HepG2 (cell line): ENCODE data around the gene HAT1. TPM values are rescaled to one million over a fixed set of nuclear protein-coding genes. Genes with fewer than 3 reads are reported as not detected.
A peak's percentile ranks its signal among the peaks of the same experiment; 100 is the strongest.

Experiments
- CCDC6 ChIP-seq: sonication (generic); formaldehyde crosslinking; IDR thresholded peaks from 2 replicates; pipeline ENCODE4 v1.8.1; 2022; ENCODE audit warnings: mild to moderate bottlenecking, missing genetic modification reagents, moderate library complexity
- GATAD1 ChIP-seq: IDR thresholded peaks from 2 replicates; pipeline ENCODE4 v1.6.1; 2016; ENCODE audit warnings: missing genetic modification reagents, missing compliant biosample characterization
- HMG20B ChIP-seq: conservative IDR thresholded peaks from 2 replicates; pipeline ENCODE4 v1.6.1; 2016; ENCODE audit warnings: missing genetic modification reagents, missing compliant biosample characterization
- HOXA3 ChIP-seq: sonication (generic); formaldehyde crosslinking; IDR thresholded peaks from 2 replicates; pipeline ENCODE4 v1.5.0; 2020; ENCODE audit warnings: missing genetic modification reagents
- JUN ChIP-seq: sonication (generic); formaldehyde crosslinking; IDR thresholded peaks from 2 replicates; pipeline ENCODE4 v1.4.0; 2020; ENCODE audit warnings: mild to moderate bottlenecking, missing genetic modification reagents
- KMT2B ChIP-seq: IDR thresholded peaks from 2 replicates; pipeline ENCODE4 v1.6.1; 2016; ENCODE audit warnings: missing genetic modification reagents, missing compliant biosample characterization
- MBNL3 ChIP-seq: fragments of 250-450 bp; sonication (Bioruptor Pico); conservative IDR thresholded peaks from 2 replicates; pipeline ENCODE4 v1.8.0; 2022; ENCODE audit warnings: mild to moderate bottlenecking, inconsistent platforms
- NCOR1 ChIP-seq: fragments of 200-600 bp; sonication (generic); IDR thresholded peaks from 2 replicates; pipeline ENCODE4 v1.7.0; 2017; ENCODE audit warnings: antibody characterized with exemption, low read length, borderline replicate concordance
- PATZ1 ChIP-seq: sonication (generic); formaldehyde crosslinking; IDR thresholded peaks from 2 replicates; pipeline ENCODE4 v1.4.0; 2020; ENCODE audit warnings: missing genetic modification reagents
- RXRB ChIP-seq: IDR thresholded peaks from 2 replicates; pipeline ENCODE4 v1.6.1; 2016; ENCODE audit warnings: borderline replicate concordance, missing genetic modification reagents, missing compliant biosample characterization
- SMC3 ChIP-seq: IDR thresholded peaks from 2 replicates; pipeline ENCODE4 v1.6.1; 2011; ENCODE audit warnings: low read length, improper control_type of control experiment
- TEAD3 ChIP-seq: optimal IDR thresholded peaks from 2 replicates; pipeline ENCODE3; 2016; ENCODE audit warnings: borderline replicate concordance
- ZFX ChIP-seq: sonication (generic); formaldehyde crosslinking; IDR thresholded peaks from 2 replicates; pipeline ENCODE4 v1.4.0; 2020; ENCODE audit warnings: mild to moderate bottlenecking, low read depth, missing genetic modification reagents, moderate library complexity
- ZFYVE20 ChIP-seq: sonication (generic); formaldehyde crosslinking; IDR thresholded peaks from 2 replicates; pipeline ENCODE4 v1.8.0; 2023; ENCODE audit warnings: low read depth, mild to moderate bottlenecking, moderate library complexity, missing genetic modification reagents, borderline replicate concordance
- ZNF274 ChIP-seq: sonication (generic); formaldehyde crosslinking; IDR thresholded peaks from 2 replicates; pipeline ENCODE4 v1.5.1; 2020; ENCODE audit warnings: mild to moderate bottlenecking, missing genetic modification reagents
- ZNF580 ChIP-seq: IDR thresholded peaks from 2 replicates; pipeline ENCODE4 v1.6.1; 2016; ENCODE audit warnings: low read depth, borderline replicate concordance
- ZNF747 ChIP-seq: sonication (generic); formaldehyde crosslinking; IDR thresholded peaks from 2 replicates; pipeline ENCODE4 v1.8.1; 2023; ENCODE audit warnings: missing genetic modification reagents, mild to moderate bottlenecking, borderline replicate concordance
- polyA plus RNA-seq, 8 experiments: library from polyadenylated mRNA; depleted of rRNA in 3 of 8; stranded (reverse) in 7 of 8; unstranded in 1 of 8; fragments of >200 nt; fragmentation: Illumina TruSeq in 4 of 8; extraction: Trizol in 4 of 8; gene quantifications; 2 replicates each; pipeline versions ENCODE4 v1.2.1 to v1.2.3, GENCODE V29; 2011 to 2016; ENCODE audit warnings: low read depth in 4 of 8, missing spikeins in 1 of 8, mixed read lengths in 1 of 8; ENCODE audit not compliant: insufficient read depth in 1 of 8
- total RNA-seq, 5 experiments: library from RNA; depleted of rRNA; stranded (reverse); fragments of >200 nt; fragmentation: Illumina TruSeq; extraction: Trizol; gene quantifications; 2 replicates each; pipeline ENCODE4 v1.2.3, GENCODE V29; 2016; ENCODE audit warnings: low read depth in 1 of 5
- TF ChIP-seq, protein P1 (sequence below): IDR thresholded peaks from 2 replicates; pipeline ENCODE4 v1.4.0; 2020; ENCODE audit warnings: mild to moderate bottlenecking, missing genetic modification reagents
- TF ChIP-seq, protein P2 (sequence below): sonication (generic); formaldehyde crosslinking; IDR thresholded peaks from 2 replicates; pipeline ENCODE4 v1.4.0; 2020; ENCODE audit warnings: missing genetic modification reagents
- TF ChIP-seq, protein P3 (sequence below): sonication (generic); formaldehyde crosslinking; IDR thresholded peaks from 2 replicates; pipeline ENCODE4 v1.4.0; 2020; ENCODE audit warnings: mild to moderate bottlenecking, missing genetic modification reagents

The HAT1 gene
- total and polyA plus RNA-seq, 2 of the 13 experiments (the other 11 are each of a cell fraction or from before 2014, with no cell fraction given): 45.4 to 119 TPM

- TF ChIP-seq GATAD1: 0 out of 2 replicates have a peak, but pooled peaks have one; percentile 27
- TF ChIP-seq ZFX (CRISPR knock-in tag): peak; percentile 40; the same call in 1 of the 2 replicates
- peak; percentile 76 for TF ChIP-seq RXRB (CRISPR knock-in tag)
- 0 out of 2 replicates have a peak, but pooled peaks have one; percentile 54 for TF ChIP-seq ZNF580
- TF ChIP-seq, protein P1, sequence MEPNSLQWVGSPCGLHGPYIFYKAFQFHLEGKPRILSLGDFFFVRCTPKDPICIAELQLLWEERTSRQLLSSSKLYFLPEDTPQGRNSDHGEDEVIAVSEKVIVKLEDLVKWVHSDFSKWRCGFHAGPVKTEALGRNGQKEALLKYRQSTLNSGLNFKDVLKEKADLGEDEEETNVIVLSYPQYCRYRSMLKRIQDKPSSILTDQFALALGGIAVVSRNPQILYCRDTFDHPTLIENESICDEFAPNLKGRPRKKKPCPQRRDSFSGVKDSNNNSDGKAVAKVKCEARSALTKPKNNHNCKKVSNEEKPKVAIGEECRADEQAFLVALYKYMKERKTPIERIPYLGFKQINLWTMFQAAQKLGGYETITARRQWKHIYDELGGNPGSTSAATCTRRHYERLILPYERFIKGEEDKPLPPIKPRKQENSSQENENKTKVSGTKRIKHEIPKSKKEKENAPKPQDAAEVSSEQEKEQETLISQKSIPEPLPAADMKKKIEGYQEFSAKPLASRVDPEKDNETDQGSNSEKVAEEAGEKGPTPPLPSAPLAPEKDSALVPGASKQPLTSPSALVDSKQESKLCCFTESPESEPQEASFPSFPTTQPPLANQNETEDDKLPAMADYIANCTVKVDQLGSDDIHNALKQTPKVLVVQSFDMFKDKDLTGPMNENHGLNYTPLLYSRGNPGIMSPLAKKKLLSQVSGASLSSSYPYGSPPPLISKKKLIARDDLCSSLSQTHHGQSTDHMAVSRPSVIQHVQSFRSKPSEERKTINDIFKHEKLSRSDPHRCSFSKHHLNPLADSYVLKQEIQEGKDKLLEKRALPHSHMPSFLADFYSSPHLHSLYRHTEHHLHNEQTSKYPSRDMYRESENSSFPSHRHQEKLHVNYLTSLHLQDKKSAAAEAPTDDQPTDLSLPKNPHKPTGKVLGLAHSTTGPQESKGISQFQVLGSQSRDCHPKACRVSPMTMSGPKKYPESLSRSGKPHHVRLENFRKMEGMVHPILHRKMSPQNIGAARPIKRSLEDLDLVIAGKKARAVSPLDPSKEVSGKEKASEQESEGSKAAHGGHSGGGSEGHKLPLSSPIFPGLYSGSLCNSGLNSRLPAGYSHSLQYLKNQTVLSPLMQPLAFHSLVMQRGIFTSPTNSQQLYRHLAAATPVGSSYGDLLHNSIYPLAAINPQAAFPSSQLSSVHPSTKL: peak; percentile 76
- TF ChIP-seq ZNF274 (CRISPR knock-in tag): no peak
- TF ChIP-seq MBNL3 (CRISPR knock-in tag): no peak
- no peak for TF ChIP-seq KMT2B (CRISPR knock-in tag)
- 0 out of 2 replicates have a peak, but pooled peaks have one; percentile 22 for TF ChIP-seq PATZ1
- peak; percentile 9; the same call in 1 of the 2 replicates for TF ChIP-seq SMC3
- 0 out of 2 replicates have a peak, but pooled peaks have one; percentile 22 for TF ChIP-seq HMG20B (CRISPR knock-in tag)
- peak; percentile 59 for TF ChIP-seq TEAD3 (CRISPR knock-in tag)
- no peak for TF ChIP-seq ZNF747 (CRISPR knock-in tag)
- no peak for TF ChIP-seq ZFYVE20 (CRISPR knock-in tag)
- TF ChIP-seq CCDC6 (CRISPR knock-in tag): no peak
- peak; percentile 33; the same call in 1 of the 2 replicates for TF ChIP-seq HOXA3 (CRISPR knock-in tag)
- 0 out of 2 replicates have a peak, but pooled peaks have one; percentile 46 for TF ChIP-seq JUN (CRISPR knock-in tag)
- peak; percentile 41; the same call in 1 of the 2 replicates for TF ChIP-seq NCOR1
- TF ChIP-seq, protein P2, sequence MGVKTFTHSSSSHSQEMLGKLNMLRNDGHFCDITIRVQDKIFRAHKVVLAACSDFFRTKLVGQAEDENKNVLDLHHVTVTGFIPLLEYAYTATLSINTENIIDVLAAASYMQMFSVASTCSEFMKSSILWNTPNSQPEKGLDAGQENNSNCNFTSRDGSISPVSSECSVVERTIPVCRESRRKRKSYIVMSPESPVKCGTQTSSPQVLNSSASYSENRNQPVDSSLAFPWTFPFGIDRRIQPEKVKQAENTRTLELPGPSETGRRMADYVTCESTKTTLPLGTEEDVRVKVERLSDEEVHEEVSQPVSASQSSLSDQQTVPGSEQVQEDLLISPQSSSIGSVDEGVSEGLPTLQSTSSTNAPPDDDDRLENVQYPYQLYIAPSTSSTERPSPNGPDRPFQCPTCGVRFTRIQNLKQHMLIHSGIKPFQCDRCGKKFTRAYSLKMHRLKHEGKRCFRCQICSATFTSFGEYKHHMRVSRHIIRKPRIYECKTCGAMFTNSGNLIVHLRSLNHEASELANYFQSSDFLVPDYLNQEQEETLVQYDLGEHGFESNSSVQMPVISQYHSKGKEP: no peak
- TF ChIP-seq, protein P3, sequence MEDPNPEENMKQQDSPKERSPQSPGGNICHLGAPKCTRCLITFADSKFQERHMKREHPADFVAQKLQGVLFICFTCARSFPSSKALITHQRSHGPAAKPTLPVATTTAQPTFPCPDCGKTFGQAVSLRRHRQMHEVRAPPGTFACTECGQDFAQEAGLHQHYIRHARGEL: no peak
Measured at GRCh38 chr2:172021074-172021931, 99.0 kb downstream of the HAT1 start (continued).
